Fibroblast of villous mesenchyme (primary cell): ENCODE measurements around the gene PRR7. TPM values are rescaled to one million over a fixed set of nuclear protein-coding genes. Genes with fewer than 3 reads are reported as not detected.

ENCODE experiments used
- DNase-seq: peaks from one replicate; pipeline ENCODE4 v3.0.0-alpha.2; 2010; ENCODE audit warnings: low read depth
- H3K4me3 ChIP-seq: 2 replicates; pipeline ENCODE4 v1.5.1; 2011; ENCODE audit warnings: low read depth, mild to moderate bottlenecking, low read length
- total RNA-seq: library from RNA; depleted of rRNA; stranded (reverse); fragments of >200 nt; gene quantifications from 2 replicates; pipeline ENCODE4 v1.2.3, GENCODE V29; 2012
- TF ChIP-seq, protein P1 (sequence below): IDR thresholded peaks from 2 replicates; pipeline ENCODE4 v1.5.1; 2012; ENCODE audit warnings: low read depth, mild to moderate bottlenecking, low read length; ENCODE audit not compliant: insufficient read depth

Gene PRR7
- total RNA-seq, 1 donor: 4.7 TPM

DNA sequence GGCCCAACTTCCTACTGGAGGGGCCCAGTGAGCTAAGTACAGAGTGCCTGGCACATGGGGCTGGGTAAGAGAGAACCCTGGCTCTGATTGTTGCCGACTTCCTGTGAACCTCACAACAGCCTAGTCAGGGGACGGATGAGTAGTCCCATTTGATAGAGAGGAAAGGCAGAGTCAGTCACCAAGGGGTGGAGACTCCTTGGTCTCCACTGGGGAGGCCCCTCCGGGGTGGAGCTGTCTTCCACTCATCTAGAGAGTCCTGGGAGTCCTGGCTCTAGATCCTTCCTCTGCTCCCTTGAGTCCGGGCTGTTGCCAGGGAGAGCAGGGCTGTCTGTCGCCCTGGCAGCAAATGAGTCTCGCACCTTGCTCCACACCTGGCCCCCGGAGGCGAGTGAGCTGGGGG, 12.2 kb upstream of the PRR7 start:
- H3K4me3 ChIP-seq: no peak overlapping the region
- TF ChIP-seq, protein P1, sequence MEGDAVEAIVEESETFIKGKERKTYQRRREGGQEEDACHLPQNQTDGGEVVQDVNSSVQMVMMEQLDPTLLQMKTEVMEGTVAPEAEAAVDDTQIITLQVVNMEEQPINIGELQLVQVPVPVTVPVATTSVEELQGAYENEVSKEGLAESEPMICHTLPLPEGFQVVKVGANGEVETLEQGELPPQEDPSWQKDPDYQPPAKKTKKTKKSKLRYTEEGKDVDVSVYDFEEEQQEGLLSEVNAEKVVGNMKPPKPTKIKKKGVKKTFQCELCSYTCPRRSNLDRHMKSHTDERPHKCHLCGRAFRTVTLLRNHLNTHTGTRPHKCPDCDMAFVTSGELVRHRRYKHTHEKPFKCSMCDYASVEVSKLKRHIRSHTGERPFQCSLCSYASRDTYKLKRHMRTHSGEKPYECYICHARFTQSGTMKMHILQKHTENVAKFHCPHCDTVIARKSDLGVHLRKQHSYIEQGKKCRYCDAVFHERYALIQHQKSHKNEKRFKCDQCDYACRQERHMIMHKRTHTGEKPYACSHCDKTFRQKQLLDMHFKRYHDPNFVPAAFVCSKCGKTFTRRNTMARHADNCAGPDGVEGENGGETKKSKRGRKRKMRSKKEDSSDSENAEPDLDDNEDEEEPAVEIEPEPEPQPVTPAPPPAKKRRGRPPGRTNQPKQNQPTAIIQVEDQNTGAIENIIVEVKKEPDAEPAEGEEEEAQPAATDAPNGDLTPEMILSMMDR: no peak
- DNase-seq: no peak

DNA sequence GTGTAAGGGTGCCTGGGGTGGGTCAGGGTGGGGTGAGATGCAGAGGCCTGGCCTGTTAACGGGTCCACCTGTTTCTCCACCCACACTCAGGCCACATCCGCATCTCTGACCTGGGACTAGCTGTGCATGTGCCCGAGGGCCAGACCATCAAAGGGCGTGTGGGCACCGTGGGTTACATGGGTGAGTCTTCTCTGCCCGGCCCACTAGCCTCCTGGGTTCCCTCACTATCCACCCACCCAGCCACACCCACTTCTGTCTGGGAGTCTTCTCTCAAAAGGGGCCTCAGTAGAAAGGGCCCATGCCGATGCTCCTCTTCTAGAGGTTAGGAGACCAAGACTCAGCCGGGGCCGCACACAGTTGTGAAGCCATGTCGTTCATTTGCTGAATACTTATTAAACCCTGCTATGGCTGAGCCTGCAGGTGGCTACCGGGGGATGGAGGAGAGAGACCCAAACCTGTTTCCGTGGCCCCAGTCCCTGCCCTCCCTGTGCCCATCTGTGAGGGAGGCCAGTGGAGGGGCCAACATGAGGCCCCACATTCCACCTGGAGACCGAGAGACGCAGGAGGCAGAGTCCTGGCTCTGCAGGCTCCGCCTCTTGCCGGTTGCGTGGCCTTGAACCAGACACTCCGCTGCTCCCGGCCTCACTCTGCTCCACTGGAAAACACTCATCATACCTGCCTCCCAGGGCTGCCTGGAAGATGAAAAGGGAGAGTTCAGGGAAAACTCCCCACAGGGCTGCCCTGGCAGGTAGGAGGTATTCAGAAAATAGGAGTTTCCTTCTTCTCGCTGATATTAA, 11.5 kb upstream of the PRR7 start:
- no peak for DNase-seq
- TF ChIP-seq, protein P1: no peak
- H3K4me3 ChIP-seq: no peak overlapping the region

DNA sequence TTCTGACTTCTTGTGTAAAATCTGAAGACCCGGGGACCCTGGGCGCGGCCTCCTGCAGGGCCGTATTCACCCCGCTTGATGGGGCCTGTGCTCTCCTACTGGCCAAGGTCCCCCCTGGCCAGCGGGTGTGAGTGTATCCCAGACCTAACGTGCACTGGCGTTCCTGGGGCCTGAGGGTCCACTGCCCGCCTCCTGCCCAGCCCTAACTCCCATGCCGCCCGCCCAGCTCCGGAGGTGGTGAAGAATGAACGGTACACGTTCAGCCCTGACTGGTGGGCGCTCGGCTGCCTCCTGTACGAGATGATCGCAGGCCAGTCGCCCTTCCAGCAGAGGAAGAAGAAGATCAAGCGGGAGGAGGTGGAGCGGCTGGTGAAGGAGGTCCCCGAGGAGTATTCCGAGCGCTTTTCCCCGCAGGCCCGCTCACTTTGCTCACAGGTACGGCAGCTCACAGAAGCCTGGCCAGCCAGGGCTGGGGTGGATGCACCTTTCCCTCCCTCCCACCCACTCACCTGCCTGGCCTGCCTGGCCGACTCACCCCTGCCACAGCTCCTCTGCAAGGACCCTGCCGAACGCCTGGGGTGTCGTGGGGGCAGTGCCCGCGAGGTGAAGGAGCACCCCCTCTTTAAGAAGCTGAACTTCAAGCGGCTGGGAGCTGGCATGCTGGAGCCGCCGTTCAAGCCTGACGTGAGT, 10.6 kb upstream of the PRR7 start:
- DNase-seq: no peak
- H3K4me3 ChIP-seq: no peak overlapping the region
- TF ChIP-seq, protein P1: no peak

DNA sequence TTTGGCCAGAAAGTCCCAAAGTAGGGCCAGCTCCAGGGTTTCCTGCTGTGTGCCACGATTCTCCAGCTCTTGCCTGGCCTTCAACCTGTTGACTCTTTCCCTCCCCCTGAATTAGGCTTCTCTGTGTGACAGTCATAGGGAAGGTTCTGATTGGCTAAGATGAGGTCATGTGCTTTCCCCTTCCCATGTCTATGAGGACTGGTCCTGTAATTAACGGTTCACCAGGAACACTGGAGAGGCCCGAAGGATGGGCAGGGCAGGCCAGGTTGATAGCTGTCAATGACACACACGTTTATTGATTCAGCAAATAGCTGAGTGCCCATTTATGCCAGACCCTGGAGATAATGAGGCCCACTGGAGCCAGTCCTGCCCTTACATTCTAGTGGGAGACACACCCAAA, 9.0 kb upstream of the PRR7 start:
- DNase-seq: no peak
- TF ChIP-seq, protein P1: no peak
- no peak overlapping the region for H3K4me3 ChIP-seq

DNA sequence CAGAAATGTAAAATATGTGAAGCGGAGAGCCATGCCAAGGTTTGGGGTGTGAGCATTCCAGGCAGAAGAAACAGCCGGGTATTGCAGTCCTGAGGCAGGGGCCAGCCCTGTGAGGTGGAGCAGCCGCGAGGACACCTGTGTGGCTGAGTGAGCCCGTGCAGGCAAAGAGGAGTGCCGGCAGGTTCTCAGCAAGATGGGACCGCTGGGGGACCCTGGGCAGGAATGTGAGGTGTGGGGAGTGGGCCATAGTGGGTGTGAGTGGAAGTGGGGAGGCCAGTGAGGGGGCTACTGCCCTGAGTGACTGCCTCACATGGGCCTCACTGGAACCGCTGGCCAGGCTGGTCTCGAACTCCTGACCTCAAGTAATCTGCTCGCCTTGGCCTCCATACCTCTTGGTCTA, 8.1 kb upstream of the PRR7 start:
- H3K4me3 ChIP-seq: no peak overlapping the region
- TF ChIP-seq, protein P1: no peak
- DNase-seq: no peak

DNA sequence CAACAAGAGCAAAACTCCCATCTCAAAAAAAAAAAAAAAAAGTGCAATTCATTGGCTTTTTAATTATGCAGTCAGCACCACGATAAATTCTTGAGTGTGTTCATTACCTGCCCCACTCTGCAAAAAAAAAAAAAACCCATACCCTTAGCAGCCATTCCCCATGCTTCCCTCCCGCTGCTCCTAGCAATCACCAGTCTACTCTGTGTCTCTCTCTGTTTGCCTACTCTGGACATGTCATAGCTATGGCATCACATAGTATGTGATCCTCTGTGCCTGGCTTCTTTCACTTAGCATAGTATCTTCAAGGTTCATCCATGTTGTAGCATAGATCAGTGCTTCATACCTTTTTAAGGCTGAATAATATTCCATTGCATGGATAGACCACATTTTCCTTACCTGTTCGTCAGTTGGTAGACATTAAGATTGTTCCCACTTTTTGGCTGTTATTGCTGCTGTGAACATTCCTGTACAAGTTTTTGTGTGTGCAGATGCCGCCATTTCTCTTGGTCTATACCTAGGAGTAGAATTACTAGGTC, 7.0 kb upstream of the PRR7 start:
- H3K4me3 ChIP-seq: no peak overlapping the region
- no peak for DNase-seq
- TF ChIP-seq, protein P1: no peak
